SK-N-SH treated with all-trans-retinoic acid at 6 μM for 48 hours (cell line): ENCODE measurements around the gene UBASH3B.

ENCODE experiments used
- ATAC-seq: fragments of 200-7000 bp; cut with Tn5 transposase; 3 replicates; pipeline ENCODE4 v1.9.1; 2020; ENCODE audit warnings: mild to moderate bottlenecking, moderate library complexity
- ARNTL ChIP-seq: fragments of 450-650 bp; formaldehyde crosslinking; IDR thresholded peaks from 2 replicates; pipeline ENCODE4 v1.5.0; 2020; ENCODE audit warnings: low read depth, mild to moderate bottlenecking, moderate library complexity, borderline replicate concordance
- BACH2 ChIP-seq: fragments of 250-450 bp; sonication (Bioruptor Pico); IDR thresholded peaks from 2 replicates; pipeline ENCODE4 v1.9.0; 2021; ENCODE audit warnings: mild to moderate bottlenecking, borderline replicate concordance
- CREB5 ChIP-seq: fragments of 250-450 bp; sonication (Bioruptor Pico); IDR thresholded peaks from 2 replicates; pipeline ENCODE4 v1.5.1; 2020; ENCODE audit warnings: low read depth, mild to moderate bottlenecking, moderate library complexity
- CSDC2 ChIP-seq: fragments of 250-450 bp; sonication (Bioruptor Pico); IDR thresholded peaks from 2 replicates; pipeline ENCODE4 v1.5.0; 2020; ENCODE audit warnings: mild to moderate bottlenecking, moderate library complexity
- CSRNP3 ChIP-seq: fragments of 250-450 bp; sonication (Bioruptor Pico); IDR thresholded peaks from 2 replicates; pipeline ENCODE4 v1.5.1; 2021; ENCODE audit warnings: mild to moderate bottlenecking, moderate library complexity
- ESRRG ChIP-seq: fragments of 250-450 bp; sonication (Bioruptor Pico); IDR thresholded peaks from 2 replicates; pipeline ENCODE4 v1.6.1; 2021; ENCODE audit warnings: mild to moderate bottlenecking
- GLIS3 ChIP-seq: fragments of 250-450 bp; sonication (Bioruptor Pico); IDR thresholded peaks from 2 replicates; pipeline ENCODE4 v1.5.0; 2020; ENCODE audit warnings: mild to moderate bottlenecking, moderate library complexity
- OSR1 ChIP-seq: fragments of 250-450 bp; sonication (Bioruptor Pico); IDR thresholded peaks from 2 replicates; pipeline ENCODE4 v1.8.0; 2022; ENCODE audit warnings: moderate library complexity, mild to moderate bottlenecking, inconsistent platforms
- PATZ1 ChIP-seq: fragments of 250-450 bp; sonication (Bioruptor Pico); IDR thresholded peaks from 2 replicates; pipeline ENCODE4 v1.8.0; 2020; ENCODE audit warnings: mild to moderate bottlenecking, moderate library complexity, borderline replicate concordance
- POU6F1 ChIP-seq: fragments of 250-450 bp; sonication (Bioruptor Pico); IDR thresholded peaks from 2 replicates; pipeline ENCODE4 v1.8.0; 2021; ENCODE audit warnings: low read depth, mild to moderate bottlenecking, moderate library complexity, borderline replicate concordance
- PPARA ChIP-seq: fragments of 250-450 bp; sonication (Bioruptor Pico); IDR thresholded peaks from 2 replicates; pipeline ENCODE4 v1.5.0; 2020; ENCODE audit warnings: mild to moderate bottlenecking, borderline replicate concordance
- RARB ChIP-seq: fragments of 250-450 bp; sonication (Bioruptor Pico); IDR thresholded peaks from 2 replicates; pipeline ENCODE4 v1.8.0; 2021; ENCODE audit warnings: mild to moderate bottlenecking, moderate library complexity
- SNAI2 ChIP-seq: fragments of 250-450 bp; sonication (Bioruptor Pico); IDR thresholded peaks from 2 replicates; pipeline ENCODE4 v1.5.0; 2020; ENCODE audit warnings: mild to moderate bottlenecking, moderate library complexity
- TCF4 ChIP-seq: fragments of 250-450 bp; sonication (Bioruptor Pico); IDR thresholded peaks from 2 replicates; pipeline ENCODE4 v1.8.0; 2021; ENCODE audit warnings: mild to moderate bottlenecking, moderate library complexity, borderline replicate concordance
- TOX ChIP-seq: fragments of 250-450 bp; sonication (Bioruptor Pico); IDR thresholded peaks from 2 replicates; pipeline ENCODE4 v1.8.0; 2021; ENCODE audit warnings: mild to moderate bottlenecking, moderate library complexity, borderline replicate concordance
- TSHZ2 ChIP-seq: fragments of 250-450 bp; sonication (Bioruptor Pico); IDR thresholded peaks from 2 replicates; pipeline ENCODE4 v1.5.0; 2020; ENCODE audit warnings: mild to moderate bottlenecking, moderate library complexity
- ZC3H10 ChIP-seq: fragments of 250-450 bp; sonication (Bioruptor Pico); IDR thresholded peaks from 2 replicates; pipeline ENCODE4 v1.5.1; 2021; ENCODE audit warnings: mild to moderate bottlenecking, moderate library complexity
- ZFP3 ChIP-seq: fragments of 250-450 bp; sonication (Bioruptor Pico); IDR thresholded peaks from 2 replicates; pipeline ENCODE4 v1.5.0; 2020; ENCODE audit warnings: mild to moderate bottlenecking, moderate library complexity
- ZFP30 ChIP-seq: fragments of 450-650 bp; formaldehyde crosslinking; IDR thresholded peaks from 2 replicates; pipeline ENCODE4 v1.5.0; 2022; ENCODE audit warnings: mild to moderate bottlenecking, moderate library complexity
- ZNF565 ChIP-seq: fragments of 450-650 bp; formaldehyde crosslinking; conservative IDR thresholded peaks from 2 replicates; pipeline ENCODE4 v1.5.0; 2020; ENCODE audit warnings: low read depth, mild to moderate bottlenecking, moderate library complexity
- ZNF70 ChIP-seq: fragments of 450-650 bp; formaldehyde crosslinking; IDR thresholded peaks from 2 replicates; pipeline ENCODE4 v1.5.0; 2020; ENCODE audit warnings: mild to moderate bottlenecking, moderate library complexity
- ZNF8 ChIP-seq: fragments of 450-650 bp; formaldehyde crosslinking; IDR thresholded peaks from 2 replicates; pipeline ENCODE4 v1.5.0; 2020; ENCODE audit warnings: mild to moderate bottlenecking, moderate library complexity

UBASH3B gene

DNA sequence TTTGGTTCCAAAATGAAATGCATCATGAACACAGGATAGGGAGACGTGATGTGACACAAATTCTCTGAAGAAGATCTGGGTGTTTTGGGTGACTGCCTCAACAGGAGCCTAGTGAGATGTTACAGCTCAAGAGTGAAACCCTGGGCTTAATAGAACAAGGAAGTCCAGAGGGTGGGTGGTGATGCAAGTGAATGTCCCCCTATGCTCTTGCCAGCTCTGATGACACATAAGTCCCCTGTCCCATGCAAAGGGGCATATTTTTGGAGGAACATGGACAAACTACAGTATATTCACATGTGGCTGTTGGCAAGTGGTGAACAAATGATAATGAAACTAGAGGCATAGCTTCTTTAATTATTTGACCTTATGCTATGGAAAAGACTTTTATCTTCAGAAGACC, 191.9 kb downstream of the UBASH3B start:
- ATAC-seq, result no peak
- no peak for TF ChIP-seq SNAI2 (CRISPR knock-in tag)
- no peak for TF ChIP-seq RARB

GRCh38 chr11:122848186-122848585, 192.7 kb downstream of the UBASH3B start:
- TF ChIP-seq CSDC2 (no peak), ZNF8 (CRISPR knock-in tag) (no peak), OSR1 (CRISPR knock-in tag) (no peak), SNAI2 (CRISPR knock-in tag) (no peak), ZNF70 (CRISPR knock-in tag) (no peak), ARNTL (CRISPR knock-in tag) (no peak), ZNF565 (CRISPR knock-in tag) (no peak), ZFP3 (CRISPR knock-in tag) (no peak), PPARA (CRISPR knock-in tag) (no peak), RARB (no peak), ZFP30 (no peak), CREB5 (CRISPR knock-in tag) (no peak), TOX (CRISPR knock-in tag) (no peak), CSRNP3 (CRISPR knock-in tag) (no peak), BACH2 (CRISPR knock-in tag) (no peak), ZC3H10 (CRISPR knock-in tag) (no peak), TSHZ2 (CRISPR knock-in tag) (no peak), TCF4 (CRISPR knock-in tag) (no peak)
- ATAC-seq, result no peak

GRCh38 chr11:122850076-122850631, 194.6 kb downstream of the UBASH3B start:
- ATAC-seq, result no peak
- TF ChIP-seq PATZ1 (CRISPR knock-in tag) (no peak), BACH2 (CRISPR knock-in tag) (no peak), ZFP3 (CRISPR knock-in tag) (no peak), GLIS3 (CRISPR knock-in tag) (no peak), ZC3H10 (CRISPR knock-in tag) (no peak), SNAI2 (CRISPR knock-in tag) (no peak), CREB5 (CRISPR knock-in tag) (no peak), ESRRG (no peak), CSDC2 (no peak), TOX (CRISPR knock-in tag) (no peak), CSRNP3 (CRISPR knock-in tag) (no peak), PPARA (CRISPR knock-in tag) (no peak), POU6F1 (no peak), TSHZ2 (CRISPR knock-in tag) (no peak), ZNF8 (CRISPR knock-in tag) (no peak), ARNTL (CRISPR knock-in tag) (no peak), OSR1 (CRISPR knock-in tag) (no peak)
